HEK293T (cell line): ENCODE measurements around the gene TRIM71.

Experiments used
- CTCF ChIA-PET: fragments of 350-600 bp; formaldehyde crosslinking; extraction: SDS; loops from one replicate; lab custom pipeline; 2021; ENCODE audit warnings: antibody characterized with exemption, inconsistent platforms; lab: Yijun Ruan, JAX
- POLR2A ChIA-PET: fragments of 350-600 bp; formaldehyde crosslinking; extraction: SDS; loops from one replicate; lab custom pipeline; 2020; ENCODE audit warnings: antibody characterized with exemption, inconsistent platforms; lab: Yijun Ruan, JAX
- DNase-seq: peaks from one replicate; pipeline ENCODE4 v3.0.0; 2012; ENCODE audit warnings: mixed read lengths; ENCODE audit errors: extremely low spot score
- ARNT ChIP-seq: fragments of 450-650 bp; IDR thresholded peaks from 2 replicates; pipeline ENCODE4 v1.6.1; 2017; ENCODE audit warnings: mild to moderate bottlenecking
- BHLHE40 ChIP-seq: fragments of 450-650 bp; IDR thresholded peaks from 2 replicates; pipeline ENCODE4 v1.6.1; 2016; ENCODE audit warnings: mild to moderate bottlenecking, moderate library complexity, borderline replicate concordance
- CTBP1 ChIP-seq: fragments of 450-650 bp; IDR thresholded peaks from 2 replicates; pipeline ENCODE4 v1.6.1; 2016; ENCODE audit warnings: borderline replicate concordance
- ELF4 ChIP-seq: fragments of 450-650 bp; IDR thresholded peaks from 2 replicates; pipeline ENCODE4 v1.6.1; 2017; ENCODE audit warnings: antibody characterized with exemption
- FOXA1 ChIP-seq: fragments of 450-650 bp; IDR thresholded peaks from 2 replicates; pipeline ENCODE4 v1.6.1; 2016; ENCODE audit warnings: mild to moderate bottlenecking
- FOXK2 ChIP-seq: fragments of 450-650 bp; IDR thresholded peaks from 2 replicates; pipeline ENCODE4 v1.6.1; 2016; ENCODE audit warnings: mild to moderate bottlenecking
- FOXM1 ChIP-seq: fragments of 450-650 bp; IDR thresholded peaks from 2 replicates; pipeline ENCODE4 v1.6.1; 2017; ENCODE audit warnings: mild to moderate bottlenecking, borderline replicate concordance
- HDGF ChIP-seq: fragments of 450-650 bp; IDR thresholded peaks from 2 replicates; pipeline ENCODE4 v1.6.1; 2017; ENCODE audit warnings: antibody characterized with exemption, borderline replicate concordance
- L3MBTL2 ChIP-seq: fragments of 450-650 bp; conservative IDR thresholded peaks from 2 replicates; pipeline ENCODE4 v1.6.1; 2016; ENCODE audit warnings: mild to moderate bottlenecking
- LEF1 ChIP-seq: fragments of 450-650 bp; IDR thresholded peaks from 2 replicates; pipeline ENCODE4 v1.6.1; 2017; ENCODE audit warnings: mild to moderate bottlenecking, borderline replicate concordance
- NFRKB ChIP-seq: fragments of 450-650 bp; IDR thresholded peaks from 2 replicates; pipeline ENCODE4 v1.6.1; 2016; ENCODE audit warnings: mild to moderate bottlenecking, moderate library complexity
- SP1 ChIP-seq: fragments of 450-650 bp; IDR thresholded peaks from 2 replicates; pipeline ENCODE4 v1.6.1; 2017
- SUZ12 ChIP-seq: fragments of 450-650 bp; IDR thresholded peaks from 2 replicates; pipeline ENCODE4 v1.6.1; 2016; ENCODE audit warnings: mild to moderate bottlenecking
- TARDBP ChIP-seq: fragments of 450-650 bp; IDR thresholded peaks from 2 replicates; pipeline ENCODE4 v1.6.1; 2016
- ZNF384 ChIP-seq: fragments of 450-650 bp; IDR thresholded peaks from 2 replicates; pipeline ENCODE4 v1.6.1; 2016
- TF ChIP-seq, protein P1 (sequence below): fragments of 450-650 bp; IDR thresholded peaks from 2 replicates; pipeline ENCODE4 v1.6.1; 2016

TRIM71 gene

GRCh38 chr3:32873531-32874130 lies 55.8 kb downstream of the TRIM71 start:
- CTCF ChIA-PET: no interaction called here
- no peak for DNase-seq
- TF ChIP-seq ZNF384 (no peak), FOXK2 (no peak), SP1 (no peak), TARDBP (no peak), L3MBTL2 (no peak), SUZ12 (no peak), ELF4 (no peak), HDGF (no peak), NFRKB (no peak), CTBP1 (no peak), ARNT (no peak), FOXM1 (no peak), LEF1 (no peak), BHLHE40 (no peak), FOXA1 (no peak)
- POLR2A ChIA-PET: no interaction called here

GRCh38 chr3:32876920-32877319 lies 59.1 kb downstream of the TRIM71 start:
- no peak for TF ChIP-seq SUZ12
- no peak for TF ChIP-seq FOXA1
- TF ChIP-seq SP1: no peak
- no peak for TF ChIP-seq ARNT
- TF ChIP-seq, protein P1, sequence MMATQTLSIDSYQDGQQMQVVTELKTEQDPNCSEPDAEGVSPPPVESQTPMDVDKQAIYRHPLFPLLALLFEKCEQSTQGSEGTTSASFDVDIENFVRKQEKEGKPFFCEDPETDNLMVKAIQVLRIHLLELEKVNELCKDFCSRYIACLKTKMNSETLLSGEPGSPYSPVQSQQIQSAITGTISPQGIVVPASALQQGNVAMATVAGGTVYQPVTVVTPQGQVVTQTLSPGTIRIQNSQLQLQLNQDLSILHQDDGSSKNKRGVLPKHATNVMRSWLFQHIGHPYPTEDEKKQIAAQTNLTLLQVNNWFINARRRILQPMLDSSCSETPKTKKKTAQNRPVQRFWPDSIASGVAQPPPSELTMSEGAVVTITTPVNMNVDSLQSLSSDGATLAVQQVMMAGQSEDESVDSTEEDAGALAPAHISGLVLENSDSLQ: no peak
- no peak for TF ChIP-seq ZNF384
- TF ChIP-seq LEF1: no peak
- TF ChIP-seq L3MBTL2: no peak
- no peak for TF ChIP-seq FOXM1
- no peak for TF ChIP-seq CTBP1
- TF ChIP-seq HDGF: no peak
- TF ChIP-seq FOXK2: no peak
- TF ChIP-seq TARDBP: no peak
- TF ChIP-seq ELF4: no peak
- no peak for TF ChIP-seq NFRKB
- TF ChIP-seq BHLHE40: no peak
- CTCF ChIA-PET: no interaction called here
- no peak for DNase-seq
- POLR2A ChIA-PET: no interaction called here

- DNase-seq: no peak
- ChIA-PET CTCF (no interaction called here), POLR2A (no interaction called here)
- TF ChIP-seq SUZ12: no peak
- no peak for TF ChIP-seq NFRKB
- TF ChIP-seq TARDBP: no peak
- no peak for TF ChIP-seq ELF4
- TF ChIP-seq BHLHE40: no peak
- no peak for TF ChIP-seq SP1
- no peak for TF ChIP-seq LEF1
Observed at GRCh38 chr3:32877598-32877997, 59.8 kb downstream of the TRIM71 start.

DNA sequence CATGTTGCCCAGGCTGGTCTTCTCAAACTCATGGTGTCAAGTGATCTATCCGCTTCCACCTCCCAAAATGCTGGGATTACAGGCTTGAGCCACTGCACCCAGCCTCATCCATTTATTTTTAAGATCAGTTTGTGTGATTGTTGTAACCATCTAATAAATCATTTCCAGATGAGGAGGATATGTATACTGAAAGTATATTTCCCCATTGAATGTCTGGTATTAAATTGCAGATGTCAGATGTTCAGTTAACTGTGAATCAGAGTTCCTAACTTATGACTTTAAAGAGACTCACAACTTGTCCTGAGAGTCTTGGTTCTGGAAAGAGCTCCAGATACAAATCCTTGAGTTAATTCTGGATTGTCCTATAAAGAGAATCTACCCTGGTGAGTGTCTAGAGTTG lies 62.4 kb downstream of the TRIM71 start:
- no peak for DNase-seq
- POLR2A ChIA-PET: no interaction called here
- TF ChIP-seq BHLHE40 (no peak), FOXK2 (no peak), ELF4 (no peak), SUZ12 (no peak), TARDBP (no peak), CTBP1 (no peak), FOXA1 (no peak), FOXM1 (no peak), ZNF384 (no peak), NFRKB (no peak), LEF1 (no peak), L3MBTL2 (no peak), SP1 (no peak)
- TF ChIP-seq, protein P1: no peak
- CTCF ChIA-PET: no interaction called here

DNA sequence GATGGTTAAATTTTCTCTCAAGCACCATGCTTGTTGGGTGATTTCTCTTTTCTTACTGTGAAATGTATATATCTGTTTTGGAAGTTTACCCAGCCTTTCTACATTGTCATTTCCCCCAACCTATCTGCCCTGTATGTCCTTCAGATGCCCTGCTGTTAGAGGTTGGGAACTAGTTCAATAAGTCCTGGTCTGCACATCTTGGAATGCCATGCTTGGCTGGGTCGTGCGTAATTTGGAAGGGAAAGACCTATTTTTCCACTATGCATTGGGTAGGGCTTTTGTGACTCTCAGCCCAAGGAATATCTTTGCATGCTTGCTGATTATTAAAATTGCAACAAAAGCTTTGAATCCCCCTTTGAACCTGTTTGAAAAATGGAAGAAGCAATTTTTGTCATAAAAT lies 63.8 kb downstream of the TRIM71 start:
- CTCF ChIA-PET: no interaction called here
- POLR2A ChIA-PET: no interaction called here
- TF ChIP-seq, protein P1: no peak
- TF ChIP-seq ARNT (no peak), FOXM1 (no peak), NFRKB (no peak), BHLHE40 (no peak), FOXA1 (no peak), LEF1 (no peak), ZNF384 (no peak), FOXK2 (no peak), TARDBP (no peak), L3MBTL2 (no peak), SUZ12 (no peak), ELF4 (no peak), CTBP1 (no peak), HDGF (no peak)

GRCh38 chr3:32882189-32882588 lies 64.4 kb downstream of the TRIM71 start:
- POLR2A ChIA-PET: no interaction called here
- CTCF ChIA-PET: no interaction called here
- DNase-seq: no peak
- TF ChIP-seq ZNF384 (no peak), NFRKB (no peak), TARDBP (no peak), CTBP1 (no peak)
- TF ChIP-seq, protein P1: no peak

More for the DNA sequence above, 63.8 kb downstream of the TRIM71 start:
- no peak for DNase-seq
